Erythroblast (primary cell): ENCODE data around the gene NKD1.

ENCODE experiments used
- GATA1 ChIP-seq: IDR thresholded peaks from 2 replicates; pipeline ENCODE4 v1.6.1; 2011; ENCODE audit warnings: low read depth, mild to moderate bottlenecking, control low read depth, low read length, moderate library complexity
- POLR2A ChIP-seq: IDR thresholded peaks from 2 replicates; pipeline ENCODE4 v1.6.1; 2011; ENCODE audit warnings: mild to moderate bottlenecking, low read length

DNA sequence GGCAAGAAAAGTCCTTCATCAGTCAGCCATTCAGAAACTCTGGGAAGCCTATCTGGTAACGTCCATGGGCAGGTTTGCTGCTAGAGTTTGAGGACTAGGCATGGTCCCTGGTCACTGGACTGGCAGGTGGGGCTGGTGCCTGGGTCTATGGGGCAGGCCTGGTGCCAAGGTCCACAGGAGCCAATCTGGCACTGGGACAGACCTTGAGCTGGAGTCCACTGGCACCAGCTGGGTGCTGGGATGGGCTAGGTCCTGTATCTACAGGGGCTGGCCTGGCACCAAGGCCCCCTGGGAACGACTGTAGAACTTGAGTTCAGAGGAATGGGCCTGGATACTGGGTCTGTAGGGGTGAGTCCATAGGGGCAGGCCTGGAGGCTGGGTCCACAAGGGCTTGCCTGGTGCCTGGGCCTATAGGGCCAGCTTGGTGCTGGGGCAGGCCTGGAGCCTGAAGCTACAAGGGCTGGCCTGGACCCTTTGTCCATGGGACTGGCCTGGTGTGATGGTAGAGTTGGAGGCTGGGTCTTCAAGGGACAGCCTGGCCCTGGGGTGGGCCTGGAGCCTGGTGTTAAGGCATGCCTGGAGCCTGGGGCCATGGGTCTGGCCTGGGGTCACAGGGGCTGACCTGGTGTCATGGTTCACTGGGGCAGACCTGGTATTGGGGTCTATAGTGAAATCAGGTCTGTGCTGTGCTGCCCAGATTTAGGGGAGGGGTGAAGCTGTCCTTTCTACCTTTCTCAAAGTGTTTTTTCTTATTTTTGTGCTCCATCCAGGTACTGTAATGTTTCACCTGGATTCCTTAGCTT is 30.5 kb upstream of the NKD1 start:
- TF ChIP-seq POLR2A, result no peak
- no peak for TF ChIP-seq GATA1
